ENCODE measurements around the gene ZNF462. TPM values are rescaled to one million over a fixed set of nuclear protein-coding genes. Genes with fewer than 3 reads are reported as not detected.

Gene ZNF462
- polyA plus RNA-seq, 3 donors, result not detected

DNA sequence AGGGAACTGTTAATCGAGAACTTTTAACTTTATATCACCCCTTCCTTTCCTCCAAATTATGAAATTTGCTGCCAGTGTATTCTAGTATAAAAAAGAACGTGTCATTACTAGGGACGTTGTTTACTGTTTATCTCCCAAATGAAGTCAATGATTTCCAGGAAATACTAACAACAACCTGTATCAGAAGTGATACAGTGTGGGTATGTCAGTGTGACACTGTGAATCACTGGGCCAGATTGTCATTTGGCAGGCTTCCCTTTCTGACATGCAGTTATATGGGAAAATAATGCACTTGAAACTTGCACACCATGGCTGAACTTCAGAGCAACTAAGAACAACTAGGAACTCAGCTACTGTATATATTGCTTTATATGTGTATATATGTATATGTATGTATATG is 12.6 kb downstream of the ZNF462 start:
- peaks cover 0 to 2% (median 1%) of the 10 kb centered on the region in 3 donors for H3K27me3 Mint-ChIP-seq (ENCODE audit: low read depth in 3 of 3)
- no peak overlapping the region for H3K9ac ChIP-seq (ENCODE audit: insufficient read depth, low read length, poor library complexity, severe bottlenecking)
- no peak overlapping the region for H3K27ac ChIP-seq (ENCODE audit: low read depth in 1 of 2, low read length in 2 of 2)
- no peaks in the 10 kb centered on the region for H3K36me3 Mint-ChIP-seq
- H3K9me3 ChIP-seq (replicated peaks in 1 of 2; ENCODE audit: control insufficient read depth in 1 of 2, insufficient read depth in 1 of 2, low read length in 2 of 2), result no peaks in the 10 kb centered on the region
- H3K4me1 Mint-ChIP-seq, result no peaks in the 10 kb centered on the region
- no peaks in the 10 kb centered on the region for H4K20me1 ChIP-seq (ENCODE audit: insufficient read depth, low read length)
- no peak for TF ChIP-seq CTCF (IDR thresholded peaks at IDR 0.05)
- no CpG with 5 or more reads among the region's 3 CpGs for WGBS (ENCODE audit: insufficient coverage)
- intact Hi-C loops (cut with micrococcal nuclease), result no loop called here
- H3K4me2 ChIP-seq (replicated peaks; ENCODE audit: extremely low read depth, low read length, poor library complexity, severe bottlenecking), result no peak overlapping the region
- H3K27ac Mint-ChIP-seq, result no peak overlapping the region
- no peaks in the 10 kb centered on the region for H3K36me3 ChIP-seq (replicated peaks in 1 of 2; ENCODE audit: control insufficient read depth in 1 of 2, insufficient read depth in 2 of 2, low read length in 2 of 2)
- no peak for DNase-seq
- peaks cover 0 to 2% (median 0%) of the 10 kb centered on the region in 7 donors for H3K9me3 Mint-ChIP-seq
- H3K4me3 ChIP-seq (replicated peaks in 1 of 3; ENCODE audit: low read depth in 2 of 3, low read length in 3 of 3), result no peak overlapping the region
- no peaks in the 10 kb centered on the region for H3K4me1 ChIP-seq (ENCODE audit: control insufficient read depth in 1 of 2, insufficient read depth in 2 of 2, low read length in 2 of 2)
- no peak overlapping the region for H3K4me3 Mint-ChIP-seq
- H3K79me2 ChIP-seq (ENCODE audit: insufficient read depth, low read length), result no peaks in the 10 kb centered on the region
- H2AFZ ChIP-seq (ENCODE audit: insufficient read depth, low read depth, low read length, poor library complexity, severe bottlenecking), result no peak overlapping the region
- H3K27me3 ChIP-seq (ENCODE audit: control insufficient read depth in 2 of 2, insufficient read depth in 2 of 2, low read length in 2 of 2), result no peaks in the 10 kb centered on the region

- intact Hi-C loops (cut with micrococcal nuclease), result no loop called here
- Histone ChIP-seq H3K4me2 (replicated peaks; ENCODE audit: extremely low read depth, low read length, poor library complexity, severe bottlenecking) (no peak overlapping the region), H3K9me3 (replicated peaks in 1 of 2; ENCODE audit: control insufficient read depth in 1 of 2, insufficient read depth in 1 of 2, low read length in 2 of 2) (no peaks in the 10 kb centered on the region), H3K36me3 (replicated peaks in 1 of 2; ENCODE audit: control insufficient read depth in 1 of 2, insufficient read depth in 2 of 2, low read length in 2 of 2) (no peaks in the 10 kb centered on the region), H4K20me1 (ENCODE audit: insufficient read depth, low read length) (no peaks in the 10 kb centered on the region), H2AFZ (ENCODE audit: insufficient read depth, low read depth, low read length, poor library complexity, severe bottlenecking) (no peak overlapping the region), H3K27ac (ENCODE audit: low read depth in 1 of 2, low read length in 2 of 2) (no peak overlapping the region), H3K4me1 (ENCODE audit: control insufficient read depth in 1 of 2, insufficient read depth in 2 of 2, low read length in 2 of 2) (no peaks in the 10 kb centered on the region), H3K27me3 (ENCODE audit: control insufficient read depth in 2 of 2, insufficient read depth in 2 of 2, low read length in 2 of 2) (no peaks in the 10 kb centered on the region), H3K79me2 (ENCODE audit: insufficient read depth, low read length) (no peaks in the 10 kb centered on the region), H3K4me3 (replicated peaks in 1 of 3; ENCODE audit: low read depth in 2 of 3, low read length in 3 of 3) (no peak overlapping the region), H3K9ac (ENCODE audit: insufficient read depth, low read length, poor library complexity, severe bottlenecking) (no peak overlapping the region)
- H3K4me3 Mint-ChIP-seq, result no peak overlapping the region
- no CpG with 5 or more reads among the region's 6 CpGs for WGBS (ENCODE audit: insufficient coverage)
- no peak for TF ChIP-seq CTCF (IDR thresholded peaks at IDR 0.05)
- H3K9me3 Mint-ChIP-seq, result peaks cover 0 to 2% (median 0%) of the 10 kb centered on the region in 7 donors
- no peaks in the 10 kb centered on the region for H3K4me1 Mint-ChIP-seq
- no peak for DNase-seq
- H3K27me3 Mint-ChIP-seq (ENCODE audit: low read depth in 3 of 3), result peaks cover 0 to 1% (median 1%) of the 10 kb centered on the region in 3 donors
- no peak overlapping the region for H3K27ac Mint-ChIP-seq
- H3K36me3 Mint-ChIP-seq, result no peaks in the 10 kb centered on the region
Observed at GRCh38 chr9:106877345-106877744, 14.4 kb downstream of the ZNF462 start.
